GM21360 (cell line): ENCODE data around the gene MAST4.

ENCODE experiments used
- ATAC-seq: cut with Tn5 transposase; IDR thresholded peaks from one replicate; pipeline ENCODE4 v1.9.1; 2021; ENCODE audit warnings: mild to moderate bottlenecking, moderate library complexity; ENCODE audit not compliant: unreplicated experiment

The MAST4 gene

GRCh38 chr5:66644111-66644510, 47.9 kb downstream of the MAST4 start:
- ATAC-seq = no peak

GRCh38 chr5:66645039-66645438, 48.8 kb downstream of the MAST4 start:
- no peak for ATAC-seq

GRCh38 chr5:66646570-66646969, 50.4 kb downstream of the MAST4 start:
- no peak for ATAC-seq

GRCh38 chr5:66647146-66647856, 51.1 kb downstream of the MAST4 start:
- ATAC-seq = no peak

GRCh38 chr5:66652818-66653217, 56.6 kb downstream of the MAST4 start:
- no peak for ATAC-seq

DNA sequence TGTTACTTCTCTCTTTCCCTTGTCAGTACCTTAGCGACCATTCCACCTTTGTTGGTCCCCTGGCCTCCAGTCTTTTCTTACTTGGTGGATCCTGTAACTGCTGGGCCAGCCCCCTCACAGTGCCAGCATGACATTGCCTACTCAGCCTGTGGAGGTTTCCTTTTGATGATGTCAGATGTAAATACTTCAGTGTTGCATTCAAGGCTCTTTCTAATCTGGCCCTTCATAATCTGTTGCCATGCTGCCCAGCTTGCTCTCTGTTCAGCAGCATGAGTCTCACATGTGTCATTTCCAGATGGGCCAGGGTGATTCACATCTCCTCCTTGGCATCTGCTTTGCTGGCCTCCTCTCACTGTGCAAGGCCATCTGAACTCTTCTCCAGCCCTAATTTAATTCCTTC, 57.1 kb downstream of the MAST4 start:
- no peak for ATAC-seq

- ATAC-seq = no peak
Measured at GRCh38 chr5:66655395-66656324, 59.5 kb downstream of the MAST4 start.

GRCh38 chr5:66658516-66658915, 62.3 kb downstream of the MAST4 start:
- ATAC-seq = no peak

GRCh38 chr5:66659780-66660179, 63.6 kb downstream of the MAST4 start:
- ATAC-seq = no peak

DNA sequence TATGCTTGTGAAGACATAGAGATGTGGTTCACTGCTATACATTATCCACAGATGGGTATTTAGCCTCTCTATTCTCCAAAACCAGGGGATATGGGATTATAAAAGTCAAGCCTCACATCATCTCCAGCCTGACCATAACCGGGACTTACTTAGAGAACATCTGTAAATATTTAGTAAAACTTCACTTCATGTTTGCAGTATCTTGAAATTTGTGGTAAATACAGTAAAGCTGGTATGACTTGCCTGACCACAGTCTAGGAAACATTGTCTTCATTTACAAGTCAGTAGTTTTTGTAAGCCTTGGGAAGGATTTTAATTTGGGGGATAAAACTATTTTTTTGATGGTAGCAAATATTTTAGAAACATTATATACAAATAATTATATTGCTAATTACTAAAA, 64.2 kb downstream of the MAST4 start:
- ATAC-seq = no peak

DNA sequence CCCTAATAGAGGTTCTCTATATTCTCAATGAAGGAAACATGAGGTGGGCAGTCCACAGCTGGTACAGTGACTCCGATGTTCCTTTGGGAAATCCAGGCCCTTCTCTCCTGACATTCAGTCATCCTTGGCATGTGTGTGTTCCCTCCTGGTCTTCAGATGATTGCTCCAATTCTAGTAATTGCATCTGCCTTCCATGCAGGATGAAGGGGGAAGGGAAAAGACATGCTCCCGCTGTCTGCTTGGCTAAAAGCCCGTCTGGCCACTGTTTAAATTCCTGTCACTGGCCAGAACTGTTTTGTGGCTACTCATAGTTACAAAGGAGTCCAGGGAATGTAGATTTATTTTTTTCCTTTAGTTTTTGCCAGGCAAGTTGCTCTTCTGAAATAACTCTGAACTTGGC, 65.0 kb downstream of the MAST4 start:
- ATAC-seq = no peak

DNA sequence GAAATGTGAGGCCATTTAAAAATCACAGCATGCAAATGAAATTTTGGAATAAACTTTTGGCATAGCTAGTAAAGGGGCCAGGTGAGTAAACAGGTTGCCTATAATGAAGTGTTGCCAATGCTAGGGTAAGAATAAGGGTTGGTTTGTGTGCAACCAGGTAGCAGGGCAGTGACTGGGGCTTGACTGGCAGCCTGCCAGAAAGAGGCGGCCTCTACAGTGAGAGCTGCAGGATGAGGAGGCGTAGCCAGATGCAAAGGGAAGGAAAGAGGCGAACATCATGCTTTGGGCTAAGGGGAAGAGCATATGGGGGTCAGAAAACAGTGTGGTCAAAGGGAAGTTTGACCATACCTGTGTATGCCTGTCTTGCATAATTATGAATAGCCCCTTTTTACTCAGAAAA, 70.6 kb downstream of the MAST4 start:
- ATAC-seq = no peak

GRCh38 chr5:66669086-66669861, 73.1 kb downstream of the MAST4 start:
- ATAC-seq = no peak

DNA sequence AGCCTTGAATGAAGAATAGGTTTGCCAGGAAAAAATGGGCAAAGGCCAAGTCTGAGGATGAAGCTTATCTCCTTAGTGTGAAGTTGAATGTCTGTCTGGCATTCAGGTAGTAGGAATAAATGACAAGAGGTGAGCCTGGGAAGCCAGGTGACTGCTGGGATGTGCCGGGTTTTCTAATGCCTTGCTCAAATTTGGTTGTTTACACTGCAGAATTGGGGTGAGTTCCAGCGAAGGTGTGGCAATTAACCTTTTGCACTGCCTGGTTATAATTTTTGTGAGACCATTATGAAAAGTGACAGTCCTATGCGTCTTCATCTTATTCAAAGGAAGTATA, 73.6 kb downstream of the MAST4 start:
- ATAC-seq = no peak

DNA sequence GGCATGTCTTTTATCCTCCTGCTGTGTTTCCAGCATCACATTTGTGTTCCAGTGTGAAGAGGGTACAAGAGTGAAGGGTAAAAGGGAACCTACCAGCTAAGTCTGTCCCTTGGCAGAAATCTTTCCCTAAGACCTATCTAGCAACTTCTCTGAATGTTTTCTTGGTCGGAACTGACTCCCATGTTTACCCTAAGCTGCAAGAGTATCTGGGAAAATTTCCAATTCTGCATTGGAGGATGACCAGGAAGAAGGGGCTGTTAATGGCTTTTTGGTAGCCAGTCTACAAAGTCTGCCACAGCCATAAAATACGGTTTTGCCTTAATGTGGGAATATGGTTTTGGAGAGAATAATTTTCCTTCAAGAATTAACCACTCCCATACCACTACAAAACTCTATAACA, 75.1 kb downstream of the MAST4 start:
- no peak for ATAC-seq

- no peak for ATAC-seq
Measured at GRCh38 chr5:66674802-66675201, 78.6 kb downstream of the MAST4 start.

GRCh38 chr5:66675406-66675805, 79.2 kb downstream of the MAST4 start:
- ATAC-seq = no peak

- ATAC-seq = no peak
Measured at GRCh38 chr5:66680221-66680620, 84.0 kb downstream of the MAST4 start.

DNA sequence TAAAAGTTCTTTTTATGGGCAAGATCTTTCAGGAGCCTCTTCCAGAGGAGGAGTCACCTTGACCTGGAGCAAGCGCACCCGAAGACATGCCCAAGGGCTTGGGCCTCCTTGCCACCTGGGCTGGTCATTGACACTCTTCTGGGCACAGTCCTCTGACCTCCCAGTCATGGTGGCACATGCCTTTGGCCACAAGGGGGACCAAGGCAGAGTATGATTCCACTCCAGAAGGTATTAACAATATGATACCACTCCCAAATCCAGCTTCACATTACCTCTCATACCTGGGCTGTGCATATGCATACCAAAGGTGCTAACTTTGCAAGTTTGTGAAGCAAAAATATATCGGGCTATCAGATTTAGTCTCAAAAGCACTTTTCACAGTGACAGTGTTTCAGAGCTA, 84.6 kb downstream of the MAST4 start:
- no peak for ATAC-seq

- no peak for ATAC-seq
Measured at GRCh38 chr5:66684663-66685062, 88.5 kb downstream of the MAST4 start.

DNA sequence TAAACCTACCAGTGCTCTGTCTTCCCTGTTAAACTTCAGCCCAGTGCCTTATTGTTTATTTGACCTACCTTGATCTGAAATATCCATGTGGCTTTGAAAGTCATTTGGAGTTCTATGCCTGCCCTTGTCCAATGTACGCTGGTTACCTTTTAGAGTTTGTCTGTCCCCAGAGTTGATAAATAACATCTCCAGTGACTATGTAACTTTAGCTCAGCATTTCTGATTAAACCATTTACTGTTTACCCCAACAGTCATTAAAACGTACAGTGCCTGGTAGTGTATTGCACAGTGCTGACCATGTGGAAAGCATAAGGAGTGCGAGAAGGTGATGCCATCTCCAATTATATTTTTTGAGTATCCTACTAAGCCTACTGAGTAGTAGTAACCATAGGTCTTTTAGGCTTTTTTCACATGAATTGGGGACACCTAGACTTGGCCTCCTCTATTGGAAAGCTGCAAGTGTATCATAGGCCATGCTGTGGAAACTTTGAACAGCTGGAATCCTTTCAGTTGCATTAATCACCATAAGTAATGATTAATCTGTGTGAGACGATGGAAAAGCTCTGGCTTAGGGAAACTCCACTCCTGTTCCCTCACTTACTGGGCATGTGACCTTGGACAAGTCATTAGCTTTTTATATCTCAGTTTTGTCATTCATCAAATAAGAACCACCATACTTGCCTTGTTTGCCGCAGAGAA, 93.5 kb downstream of the MAST4 start:
- no peak for ATAC-seq
